ENCODE results near the gene DISC1.
A peak's percentile ranks its signal among the peaks of the same experiment; 100 is the strongest.

DISC1 gene

DNA sequence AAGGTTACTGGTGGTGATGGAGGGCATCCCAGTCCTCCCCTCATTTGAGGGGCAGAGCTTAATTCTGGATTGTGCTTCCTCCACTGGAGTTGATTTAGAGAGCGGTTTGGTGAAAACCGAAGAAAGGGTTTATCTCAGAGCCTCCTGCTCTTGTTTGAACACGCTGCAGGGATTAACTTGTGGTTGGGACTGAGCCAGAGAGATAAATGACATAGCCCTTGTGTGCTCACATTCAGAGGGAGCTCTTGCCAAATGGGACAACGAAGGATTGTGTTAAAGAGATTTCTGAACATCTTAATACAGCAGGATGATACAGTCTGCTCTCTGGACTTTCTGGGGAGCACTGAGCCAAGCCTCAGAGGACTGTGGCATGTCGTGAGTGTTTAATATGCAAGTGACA lies 308.2 kb downstream of the DISC1 start:
- H3K4me3 ChIP-seq (replicated peaks; ENCODE audit: low read depth, low read length) = no peak overlapping the region
- TF ChIP-seq, protein P1, sequence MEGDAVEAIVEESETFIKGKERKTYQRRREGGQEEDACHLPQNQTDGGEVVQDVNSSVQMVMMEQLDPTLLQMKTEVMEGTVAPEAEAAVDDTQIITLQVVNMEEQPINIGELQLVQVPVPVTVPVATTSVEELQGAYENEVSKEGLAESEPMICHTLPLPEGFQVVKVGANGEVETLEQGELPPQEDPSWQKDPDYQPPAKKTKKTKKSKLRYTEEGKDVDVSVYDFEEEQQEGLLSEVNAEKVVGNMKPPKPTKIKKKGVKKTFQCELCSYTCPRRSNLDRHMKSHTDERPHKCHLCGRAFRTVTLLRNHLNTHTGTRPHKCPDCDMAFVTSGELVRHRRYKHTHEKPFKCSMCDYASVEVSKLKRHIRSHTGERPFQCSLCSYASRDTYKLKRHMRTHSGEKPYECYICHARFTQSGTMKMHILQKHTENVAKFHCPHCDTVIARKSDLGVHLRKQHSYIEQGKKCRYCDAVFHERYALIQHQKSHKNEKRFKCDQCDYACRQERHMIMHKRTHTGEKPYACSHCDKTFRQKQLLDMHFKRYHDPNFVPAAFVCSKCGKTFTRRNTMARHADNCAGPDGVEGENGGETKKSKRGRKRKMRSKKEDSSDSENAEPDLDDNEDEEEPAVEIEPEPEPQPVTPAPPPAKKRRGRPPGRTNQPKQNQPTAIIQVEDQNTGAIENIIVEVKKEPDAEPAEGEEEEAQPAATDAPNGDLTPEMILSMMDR (IDR thresholded peaks at IDR 0.05; ENCODE audit: low read length, missing control alignments) = no peak
- DNase-seq (ENCODE audit: low read depth) = peak; percentile 68

DNA sequence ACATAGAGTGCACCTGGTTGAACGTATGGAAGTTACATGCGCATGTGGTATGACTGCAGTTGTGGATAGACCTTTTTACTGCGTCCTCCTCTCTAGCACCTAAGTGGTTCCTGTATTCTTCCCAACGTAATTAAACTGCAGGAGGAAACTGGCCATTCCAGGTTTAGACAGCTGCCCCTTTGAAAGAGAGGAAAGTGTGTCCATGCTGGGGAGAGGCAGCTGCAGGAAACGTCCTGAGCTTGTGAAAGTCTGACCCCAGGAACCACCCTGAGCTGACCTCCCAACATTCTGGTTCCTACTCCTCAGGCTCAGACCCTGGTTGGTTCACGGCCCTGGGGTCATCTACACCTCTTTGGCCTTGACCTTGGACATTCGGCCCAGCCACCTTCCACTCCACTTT lies 309.3 kb downstream of the DISC1 start:
- TF ChIP-seq, protein P1 (IDR thresholded peaks at IDR 0.05; ENCODE audit: low read length, missing control alignments) = no peak
- no peak overlapping the region for H3K4me3 ChIP-seq (replicated peaks; ENCODE audit: low read depth, low read length)
- DNase-seq (ENCODE audit: low read depth) = no peak

DNA sequence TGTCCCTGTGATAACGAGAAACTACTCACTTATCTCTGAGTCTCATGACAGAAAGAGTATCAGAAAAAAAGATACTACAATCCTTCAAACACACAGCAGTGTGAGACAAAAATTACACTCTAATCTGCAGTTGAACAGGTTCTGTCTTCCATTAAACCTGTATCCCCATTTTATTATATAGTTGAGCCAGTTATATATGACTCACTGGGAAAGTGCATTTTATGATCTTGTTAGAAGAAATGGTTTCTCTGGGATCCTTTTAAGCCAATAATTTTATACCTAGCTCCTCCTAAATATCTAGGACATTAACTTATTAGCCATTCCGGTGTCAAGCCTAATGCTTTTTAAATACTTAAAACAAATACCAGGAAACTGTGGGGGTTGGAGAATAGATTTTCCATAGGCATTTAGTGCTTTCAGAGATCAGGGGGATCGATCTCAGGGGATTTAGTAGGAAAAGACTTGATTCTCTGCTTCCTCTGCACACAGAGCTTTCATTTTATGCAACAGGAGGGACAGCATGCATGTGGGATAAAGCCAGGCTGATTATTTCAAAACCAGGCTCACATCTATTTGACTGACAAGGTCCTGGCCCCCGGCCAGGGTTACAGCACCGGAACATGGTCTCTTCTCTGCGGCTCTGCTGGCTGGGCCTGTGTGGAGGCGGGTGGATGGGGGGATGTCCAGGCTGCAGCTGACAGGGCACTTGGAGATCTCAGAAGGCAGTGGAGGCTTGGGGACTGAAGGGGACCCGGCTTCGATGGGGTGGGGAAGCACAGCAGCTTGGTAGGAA lies 310.6 kb downstream of the DISC1 start:
- H3K4me3 ChIP-seq (replicated peaks; ENCODE audit: low read depth, low read length) = no peak overlapping the region
- TF ChIP-seq, protein P1 (IDR thresholded peaks at IDR 0.05; ENCODE audit: low read length, missing control alignments) = no peak
- peak; percentile 44 for DNase-seq (ENCODE audit: low read depth)

DNA sequence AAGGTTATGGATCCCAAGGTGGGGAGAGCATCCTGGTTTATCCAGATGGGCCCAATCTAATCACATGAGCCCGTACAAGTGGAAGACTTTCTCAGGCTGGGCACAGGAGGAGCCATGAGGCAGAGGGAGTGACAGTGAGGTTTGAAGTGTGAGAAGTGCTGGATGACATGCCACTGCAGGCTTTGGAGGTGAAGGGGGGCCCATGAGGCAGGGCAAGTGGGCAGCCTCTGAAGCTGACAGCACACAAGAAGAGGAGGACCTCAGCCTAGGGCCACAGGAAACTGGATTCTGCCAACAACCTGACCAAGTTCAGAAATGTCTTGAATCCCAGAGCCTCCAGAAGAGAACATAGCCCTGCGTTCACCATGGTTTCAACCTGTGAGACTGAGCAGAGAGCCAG lies 311.6 kb downstream of the DISC1 start:
- TF ChIP-seq, protein P1 (IDR thresholded peaks at IDR 0.05; ENCODE audit: low read length, missing control alignments) = no peak
- no peak overlapping the region for H3K4me3 ChIP-seq (replicated peaks; ENCODE audit: low read depth, low read length)
- no peak for DNase-seq (ENCODE audit: low read depth)

DNA sequence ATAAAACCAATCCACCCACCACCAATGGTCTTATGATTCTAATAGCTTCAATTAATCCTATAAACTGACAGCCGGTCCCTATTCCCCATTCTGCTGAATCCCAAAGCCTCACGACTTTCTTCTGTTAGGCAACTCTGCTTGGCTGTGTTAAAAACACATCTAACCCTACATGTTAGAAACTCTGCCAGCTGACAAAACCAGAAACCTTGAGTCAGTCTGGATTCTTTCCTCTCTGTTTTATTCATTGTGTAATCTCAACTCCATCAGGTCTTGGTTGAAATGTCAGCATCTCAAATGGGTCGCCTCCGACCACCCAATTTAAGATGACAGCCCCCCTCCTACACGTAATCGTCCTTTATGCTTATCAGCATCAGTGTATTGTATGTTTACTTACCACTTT lies 312.1 kb downstream of the DISC1 start:
- peak; percentile 35 for DNase-seq (ENCODE audit: low read depth)
- H3K4me3 ChIP-seq (replicated peaks; ENCODE audit: low read depth, low read length) = no peak overlapping the region
- TF ChIP-seq, protein P1 (IDR thresholded peaks at IDR 0.05; ENCODE audit: low read length, missing control alignments) = no peak

DNA sequence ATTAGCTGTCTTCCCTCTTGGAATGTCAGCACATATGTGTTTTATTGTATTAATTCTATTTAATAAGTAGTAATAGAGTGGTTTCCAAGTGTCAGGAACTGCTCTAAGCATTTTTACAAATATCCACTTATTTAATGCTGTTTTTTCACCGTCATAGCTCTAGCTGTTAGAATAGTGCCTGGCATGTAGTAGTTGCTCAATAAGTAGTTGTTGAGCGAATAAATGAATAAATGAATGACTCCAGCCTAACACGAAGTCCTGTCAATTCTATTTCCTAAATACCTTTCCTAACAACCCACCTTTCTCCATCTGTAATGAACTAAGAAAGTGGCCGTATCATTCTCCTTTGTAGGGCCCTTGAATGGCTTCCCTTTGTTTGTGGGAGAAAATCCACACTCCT lies 312.5 kb downstream of the DISC1 start:
- no peak overlapping the region for H3K4me3 ChIP-seq (replicated peaks; ENCODE audit: low read depth, low read length)
- no peak for DNase-seq (ENCODE audit: low read depth)
- TF ChIP-seq, protein P1 (IDR thresholded peaks at IDR 0.05; ENCODE audit: low read length, missing control alignments) = no peak

DNA sequence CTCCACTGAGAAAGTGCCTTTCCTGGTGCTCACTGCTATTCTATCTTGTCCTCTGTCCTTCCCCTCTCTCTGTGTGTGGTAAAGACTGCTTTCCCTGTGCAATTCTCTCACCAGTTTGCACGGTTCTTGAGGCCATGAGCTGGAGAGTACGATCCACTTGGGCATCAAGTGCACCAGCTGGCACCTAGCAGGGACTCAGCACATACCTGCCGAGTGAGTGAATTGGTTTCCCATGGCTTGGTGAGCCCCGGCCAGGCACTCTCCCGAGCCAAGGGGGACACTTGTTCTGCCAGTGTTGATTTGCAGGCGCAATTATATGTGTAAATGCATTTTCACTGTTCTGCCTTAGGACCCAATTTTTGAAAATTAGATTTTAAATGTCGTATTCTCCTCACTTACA lies 313.5 kb downstream of the DISC1 start:
- TF ChIP-seq, protein P1 (IDR thresholded peaks at IDR 0.05; ENCODE audit: low read length, missing control alignments) = no peak
- DNase-seq (ENCODE audit: low read depth) = no peak

More for the DNA sequence above, 313.5 kb downstream of the DISC1 start:
- no peak overlapping the region for H3K4me3 ChIP-seq (replicated peaks; ENCODE audit: low read depth, low read length)
